Measurements from ENCODE around the gene FAM3B. TPM values are rescaled to one million over a fixed set of nuclear protein-coding genes. Genes with fewer than 3 reads are reported as not detected.

The FAM3B gene
- total and polyA plus RNA-seq, 2 experiments from 2014 or later: 2.5 to 3.6 TPM

GRCh38 chr21:41377715-41378114, 61.1 kb downstream of the FAM3B start:
- no peaks in the 10 kb centered on the region for H3K36me3 ChIP-seq (ENCODE audit: insufficient read depth)
- H3F3A ChIP-seq (replicated peaks; ENCODE audit: low read depth): no peaks in the 10 kb centered on the region
- no peaks in the 10 kb centered on the region for H3K4me1 ChIP-seq (ENCODE audit: insufficient read depth)
- no peak overlapping the region for H3K27ac Mint-ChIP-seq
- H3K36me3 Mint-ChIP-seq (ENCODE audit: low read depth): peaks cover 4% of the 10 kb centered on the region
- peaks cover 5% of the 10 kb centered on the region; the same call in 2 of the 3 replicates for H3K4me1 Mint-ChIP-seq
- H3K27me3 Mint-ChIP-seq (ENCODE audit: insufficient read depth, low read depth, poor library complexity): peaks cover 6% of the 10 kb centered on the region
- no peak overlapping the region for H3K4me3 ChIP-seq
- ATAC-seq (peak; percentile 61), DNase-seq (ENCODE audit: low spot score) (peak; percentile 21)
- no peak overlapping the region for H3K4me3 Mint-ChIP-seq
- no peaks in the 10 kb centered on the region for H3K27me3 ChIP-seq (ENCODE audit: insufficient read depth)
- TF ChIP-seq CTCF (conservative IDR thresholded peaks at IDR 0.05; ENCODE audit: low read depth in 2 of 2) (0 out of 4 replicates have a peak, but pooled peaks of 1 of the 2 experiments have one; percentile 4), CREB1 (CRISPR knock-in tag; IDR thresholded peaks at IDR 0.05; ENCODE audit: low read depth) (no peak)
- no peak overlapping the region for H3K4me2 ChIP-seq
- H2AFZ ChIP-seq: no peak overlapping the region
- H4K20me1 ChIP-seq (replicated peaks; ENCODE audit: insufficient read depth): no peaks in the 10 kb centered on the region
- peaks cover 13% of the 10 kb centered on the region for H3K9me3 Mint-ChIP-seq
- no peaks in the 10 kb centered on the region; the same call in 1 of the 2 replicates for H3K9me2 ChIP-seq (ENCODE audit: insufficient read depth)
- H3K27ac ChIP-seq (ENCODE audit: low read depth): no peak overlapping the region
- H3K79me2 ChIP-seq (replicated peaks; ENCODE audit: insufficient read depth): no peaks in the 10 kb centered on the region

DNA sequence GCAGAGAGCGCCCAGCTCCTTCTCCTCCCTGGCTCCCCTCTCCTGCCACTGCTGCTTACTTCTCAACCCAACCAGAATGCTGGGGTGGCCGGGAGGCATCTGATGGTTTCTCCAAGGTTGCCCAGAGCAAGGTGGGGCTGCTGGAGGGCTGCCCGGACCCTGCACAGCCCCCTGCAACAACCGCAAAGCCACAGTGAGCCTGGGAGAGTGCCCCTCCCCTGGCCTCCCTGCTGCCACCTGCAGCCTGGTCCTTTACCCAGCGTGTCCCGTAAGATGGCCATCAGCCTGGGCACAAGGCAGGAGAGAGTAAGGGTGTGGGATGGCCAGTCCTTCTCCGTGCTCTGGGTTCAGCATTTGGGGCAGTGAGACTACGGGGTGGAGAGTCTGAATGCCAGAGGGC, 62.2 kb downstream of the FAM3B start:
- H3K27me3 ChIP-seq (ENCODE audit: insufficient read depth): no peaks in the 10 kb centered on the region
- no peak overlapping the region for H2AFZ ChIP-seq
- no peak overlapping the region for H3K4me3 Mint-ChIP-seq
- H3K27me3 Mint-ChIP-seq (ENCODE audit: insufficient read depth, low read depth, poor library complexity): peaks cover 6% of the 10 kb centered on the region
- no peak overlapping the region for H3K4me2 ChIP-seq
- H3K9me2 ChIP-seq (ENCODE audit: insufficient read depth): no peaks in the 10 kb centered on the region; the same call in 1 of the 2 replicates
- H3K4me1 Mint-ChIP-seq: peaks cover 5% of the 10 kb centered on the region; the same call in 2 of the 3 replicates
- no peaks in the 10 kb centered on the region for H3K4me1 ChIP-seq (ENCODE audit: insufficient read depth)
- H3F3A ChIP-seq (replicated peaks; ENCODE audit: low read depth): no peaks in the 10 kb centered on the region
- DNase-seq (ENCODE audit: low spot score) (no peak), ATAC-seq (peak; percentile 54)
- TF ChIP-seq, protein P1, sequence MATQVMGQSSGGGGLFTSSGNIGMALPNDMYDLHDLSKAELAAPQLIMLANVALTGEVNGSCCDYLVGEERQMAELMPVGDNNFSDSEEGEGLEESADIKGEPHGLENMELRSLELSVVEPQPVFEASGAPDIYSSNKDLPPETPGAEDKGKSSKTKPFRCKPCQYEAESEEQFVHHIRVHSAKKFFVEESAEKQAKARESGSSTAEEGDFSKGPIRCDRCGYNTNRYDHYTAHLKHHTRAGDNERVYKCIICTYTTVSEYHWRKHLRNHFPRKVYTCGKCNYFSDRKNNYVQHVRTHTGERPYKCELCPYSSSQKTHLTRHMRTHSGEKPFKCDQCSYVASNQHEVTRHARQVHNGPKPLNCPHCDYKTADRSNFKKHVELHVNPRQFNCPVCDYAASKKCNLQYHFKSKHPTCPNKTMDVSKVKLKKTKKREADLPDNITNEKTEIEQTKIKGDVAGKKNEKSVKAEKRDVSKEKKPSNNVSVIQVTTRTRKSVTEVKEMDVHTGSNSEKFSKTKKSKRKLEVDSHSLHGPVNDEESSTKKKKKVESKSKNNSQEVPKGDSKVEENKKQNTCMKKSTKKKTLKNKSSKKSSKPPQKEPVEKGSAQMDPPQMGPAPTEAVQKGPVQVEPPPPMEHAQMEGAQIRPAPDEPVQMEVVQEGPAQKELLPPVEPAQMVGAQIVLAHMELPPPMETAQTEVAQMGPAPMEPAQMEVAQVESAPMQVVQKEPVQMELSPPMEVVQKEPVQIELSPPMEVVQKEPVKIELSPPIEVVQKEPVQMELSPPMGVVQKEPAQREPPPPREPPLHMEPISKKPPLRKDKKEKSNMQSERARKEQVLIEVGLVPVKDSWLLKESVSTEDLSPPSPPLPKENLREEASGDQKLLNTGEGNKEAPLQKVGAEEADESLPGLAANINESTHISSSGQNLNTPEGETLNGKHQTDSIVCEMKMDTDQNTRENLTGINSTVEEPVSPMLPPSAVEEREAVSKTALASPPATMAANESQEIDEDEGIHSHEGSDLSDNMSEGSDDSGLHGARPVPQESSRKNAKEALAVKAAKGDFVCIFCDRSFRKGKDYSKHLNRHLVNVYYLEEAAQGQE (IDR thresholded peaks at IDR 0.05; ENCODE audit: unreplicated experiment): no peak
- peak; percentile 18 to 37; a peak in 2 of 4 replicates for TF ChIP-seq CTCF (conservative IDR thresholded peaks at IDR 0.05; ENCODE audit: low read depth in 2 of 2)
- TF ChIP-seq EZH2phosphoT487 (IDR thresholded peaks at IDR 0.05; ENCODE audit: unreplicated experiment): no peak
- no peak overlapping the region for H3K27ac ChIP-seq (ENCODE audit: low read depth)
- no peaks in the 10 kb centered on the region for H3K36me3 ChIP-seq (ENCODE audit: insufficient read depth)
- peaks cover 16% of the 10 kb centered on the region for H3K9me3 Mint-ChIP-seq
- no peak overlapping the region for H3K27ac Mint-ChIP-seq
- H3K4me3 ChIP-seq: no peak overlapping the region
- peaks cover 5% of the 10 kb centered on the region for H3K36me3 Mint-ChIP-seq (ENCODE audit: low read depth)
- no peaks in the 10 kb centered on the region for H3K79me2 ChIP-seq (replicated peaks; ENCODE audit: insufficient read depth)
- H4K20me1 ChIP-seq (replicated peaks; ENCODE audit: insufficient read depth): no peaks in the 10 kb centered on the region

All from GM23338 (cell line).